Measurements from ENCODE around the gene OR9G4.

Gene OR9G4

DNA sequence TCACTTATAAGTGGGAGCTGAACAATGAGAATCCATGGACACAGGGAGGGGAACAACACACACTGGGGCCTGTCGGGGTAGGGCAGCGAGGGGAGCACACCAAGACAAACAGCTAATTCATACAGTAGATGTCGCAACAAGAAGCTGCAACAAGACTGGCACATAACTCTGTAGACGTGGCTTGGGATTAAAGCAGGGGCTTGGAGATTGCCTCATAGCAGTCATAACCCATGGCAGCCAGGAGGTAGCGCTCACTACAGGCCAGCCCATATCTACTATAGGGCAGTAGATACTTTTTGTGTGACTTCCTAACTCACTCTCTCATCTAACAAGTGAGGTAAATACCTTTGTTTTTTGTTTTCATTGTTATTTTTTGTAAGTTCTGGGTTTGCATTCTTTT is 1.7 kb upstream of the OR9G4 start:
- H3K9ac ChIP-seq (ENCODE audit: low read length), result no peak overlapping the region
- H3F3A ChIP-seq (ENCODE audit: insufficient read depth, low read length), result no peaks in the 10 kb centered on the region
- no peak overlapping the region for H3K4me2 ChIP-seq (ENCODE audit: low read length)
- H3K36me3 ChIP-seq (ENCODE audit: insufficient read depth, low read length), result no peaks in the 10 kb centered on the region
- H3K9me3 ChIP-seq (ENCODE audit: low read length), result no peaks in the 10 kb centered on the region
- TF ChIP-seq EZH2 (IDR thresholded peaks at IDR 0.05; ENCODE audit: borderline replicate concordance, low read length) (no peak), CTCF (IDR thresholded peaks at IDR 0.05; ENCODE audit: low read length) (no peak)
- no peak overlapping the region for H3K27ac ChIP-seq (ENCODE audit: low read depth, low read length, poor library complexity, severe bottlenecking)
- H4K20me1 ChIP-seq (ENCODE audit: insufficient read depth, low read length), result no peaks in the 10 kb centered on the region
- no peaks in the 10 kb centered on the region for H3K9me2 ChIP-seq (ENCODE audit: low read depth, low read length)
- no peak overlapping the region for H2AFZ ChIP-seq (ENCODE audit: low read length)
- H3K27me3 ChIP-seq (ENCODE audit: insufficient read depth, low read length), result no peaks in the 10 kb centered on the region
- H3K4me3 ChIP-seq (ENCODE audit: low read depth, low read length, poor library complexity, severe bottlenecking), result no peak overlapping the region
- no peaks in the 10 kb centered on the region for H3K4me1 ChIP-seq (ENCODE audit: insufficient read depth, low read length, severe bottlenecking)
- no peaks in the 10 kb centered on the region for H3K79me2 ChIP-seq (ENCODE audit: insufficient read depth, low read length)

- Histone ChIP-seq H3K9ac (ENCODE audit: low read length) (no peak overlapping the region), H3K27ac (ENCODE audit: low read depth, low read length, poor library complexity, severe bottlenecking) (no peak overlapping the region), H3K9me2 (ENCODE audit: low read depth, low read length) (no peaks in the 10 kb centered on the region), H4K20me1 (ENCODE audit: insufficient read depth, low read length) (no peaks in the 10 kb centered on the region), H3K4me3 (ENCODE audit: low read depth, low read length, poor library complexity, severe bottlenecking) (no peak overlapping the region), H3K4me2 (ENCODE audit: low read length) (no peak overlapping the region), H3K4me1 (ENCODE audit: insufficient read depth, low read length, severe bottlenecking) (no peaks in the 10 kb centered on the region), H3K9me3 (ENCODE audit: low read length) (no peaks in the 10 kb centered on the region), H3K36me3 (ENCODE audit: insufficient read depth, low read length) (no peaks in the 10 kb centered on the region), H3K27me3 (ENCODE audit: insufficient read depth, low read length) (no peaks in the 10 kb centered on the region), H3K79me2 (ENCODE audit: insufficient read depth, low read length) (no peaks in the 10 kb centered on the region), H2AFZ (ENCODE audit: low read length) (no peak overlapping the region), H3F3A (ENCODE audit: insufficient read depth, low read length) (no peaks in the 10 kb centered on the region)
- no peak for TF ChIP-seq EZH2 (IDR thresholded peaks at IDR 0.05; ENCODE audit: borderline replicate concordance, low read length)
- no peak for TF ChIP-seq CTCF (IDR thresholded peaks at IDR 0.05; ENCODE audit: low read length)
Observed at GRCh38 chr11:56740886-56741285, 7.6 kb downstream of the OR9G4 start.

- no peak overlapping the region for H3K9ac ChIP-seq (ENCODE audit: low read length)
- H3K4me1 ChIP-seq (ENCODE audit: insufficient read depth, low read length, severe bottlenecking), result no peaks in the 10 kb centered on the region
- H3K4me2 ChIP-seq (ENCODE audit: low read length), result no peak overlapping the region
- H2AFZ ChIP-seq (ENCODE audit: low read length), result no peak overlapping the region
- H3K9me3 ChIP-seq (ENCODE audit: low read length), result no peaks in the 10 kb centered on the region
- no peaks in the 10 kb centered on the region for H3K27me3 ChIP-seq (ENCODE audit: insufficient read depth, low read length)
- no peaks in the 10 kb centered on the region for H3K79me2 ChIP-seq (ENCODE audit: insufficient read depth, low read length)
- H3K9me2 ChIP-seq (ENCODE audit: low read depth, low read length), result no peaks in the 10 kb centered on the region
- no peaks in the 10 kb centered on the region for H3F3A ChIP-seq (ENCODE audit: insufficient read depth, low read length)
- no peaks in the 10 kb centered on the region for H4K20me1 ChIP-seq (ENCODE audit: insufficient read depth, low read length)
- no peaks in the 10 kb centered on the region for H3K36me3 ChIP-seq (ENCODE audit: insufficient read depth, low read length)
- H3K27ac ChIP-seq (ENCODE audit: low read depth, low read length, poor library complexity, severe bottlenecking), result no peak overlapping the region
- TF ChIP-seq CTCF (IDR thresholded peaks at IDR 0.05; ENCODE audit: low read length), result no peak
- TF ChIP-seq EZH2 (IDR thresholded peaks at IDR 0.05; ENCODE audit: borderline replicate concordance, low read length), result no peak
- H3K4me3 ChIP-seq (ENCODE audit: low read depth, low read length, poor library complexity, severe bottlenecking), result no peak overlapping the region
Observed at GRCh38 chr11:56740107-56740506, 8.4 kb downstream of the OR9G4 start.

All from OCI-LY1 (cell line).